ENCODE results near the gene KRT73.

DNA sequence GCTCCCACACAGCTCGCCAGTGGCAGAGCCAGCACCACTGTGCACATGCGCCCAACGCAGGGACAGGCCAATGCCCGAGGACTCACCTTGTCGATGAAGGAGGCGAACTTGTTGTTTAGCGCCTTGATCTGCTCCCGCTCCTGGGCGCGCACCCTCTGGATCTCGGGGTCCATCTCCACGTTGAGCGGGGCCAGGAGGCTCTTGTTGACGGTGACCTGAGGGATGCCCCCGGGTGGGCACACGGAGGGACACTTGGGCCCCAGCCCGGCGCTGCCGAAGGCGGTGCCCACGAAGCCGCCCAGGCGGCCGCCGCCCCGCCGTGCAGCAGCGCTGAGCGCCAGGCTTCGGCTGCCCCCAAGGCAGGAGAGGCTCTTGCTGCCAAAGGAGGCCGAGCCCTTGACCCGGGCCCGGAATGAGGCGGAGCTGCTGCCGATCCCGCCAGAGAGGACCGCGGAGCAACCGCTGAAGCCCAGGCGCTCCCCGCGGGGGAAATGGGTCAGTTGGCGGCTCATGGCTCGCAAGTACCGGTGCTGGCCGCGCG is 17.3 kb downstream of the KRT73 start, which contains the start of gene KRT72:
- TF ChIP-seq, protein P1, sequence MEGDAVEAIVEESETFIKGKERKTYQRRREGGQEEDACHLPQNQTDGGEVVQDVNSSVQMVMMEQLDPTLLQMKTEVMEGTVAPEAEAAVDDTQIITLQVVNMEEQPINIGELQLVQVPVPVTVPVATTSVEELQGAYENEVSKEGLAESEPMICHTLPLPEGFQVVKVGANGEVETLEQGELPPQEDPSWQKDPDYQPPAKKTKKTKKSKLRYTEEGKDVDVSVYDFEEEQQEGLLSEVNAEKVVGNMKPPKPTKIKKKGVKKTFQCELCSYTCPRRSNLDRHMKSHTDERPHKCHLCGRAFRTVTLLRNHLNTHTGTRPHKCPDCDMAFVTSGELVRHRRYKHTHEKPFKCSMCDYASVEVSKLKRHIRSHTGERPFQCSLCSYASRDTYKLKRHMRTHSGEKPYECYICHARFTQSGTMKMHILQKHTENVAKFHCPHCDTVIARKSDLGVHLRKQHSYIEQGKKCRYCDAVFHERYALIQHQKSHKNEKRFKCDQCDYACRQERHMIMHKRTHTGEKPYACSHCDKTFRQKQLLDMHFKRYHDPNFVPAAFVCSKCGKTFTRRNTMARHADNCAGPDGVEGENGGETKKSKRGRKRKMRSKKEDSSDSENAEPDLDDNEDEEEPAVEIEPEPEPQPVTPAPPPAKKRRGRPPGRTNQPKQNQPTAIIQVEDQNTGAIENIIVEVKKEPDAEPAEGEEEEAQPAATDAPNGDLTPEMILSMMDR (IDR thresholded peaks at IDR 0.05), result no peak
- no peak for TF ChIP-seq POLR2A (IDR thresholded peaks at IDR 0.05)

Measured in Peyer's patch (tissue), 4 donors.